ENCODE measurements around the gene EYS. TPM values are rescaled to one million over a fixed set of nuclear protein-coding genes. Genes with fewer than 3 reads are reported as not detected.

EYS gene
- total and polyA plus RNA-seq, 2 of the 8 experiments (the other 6 are each of a cell fraction or from before 2014, with no cell fraction given), result 0.05 to 0.13 TPM

- TF ChIP-seq, protein P1, sequence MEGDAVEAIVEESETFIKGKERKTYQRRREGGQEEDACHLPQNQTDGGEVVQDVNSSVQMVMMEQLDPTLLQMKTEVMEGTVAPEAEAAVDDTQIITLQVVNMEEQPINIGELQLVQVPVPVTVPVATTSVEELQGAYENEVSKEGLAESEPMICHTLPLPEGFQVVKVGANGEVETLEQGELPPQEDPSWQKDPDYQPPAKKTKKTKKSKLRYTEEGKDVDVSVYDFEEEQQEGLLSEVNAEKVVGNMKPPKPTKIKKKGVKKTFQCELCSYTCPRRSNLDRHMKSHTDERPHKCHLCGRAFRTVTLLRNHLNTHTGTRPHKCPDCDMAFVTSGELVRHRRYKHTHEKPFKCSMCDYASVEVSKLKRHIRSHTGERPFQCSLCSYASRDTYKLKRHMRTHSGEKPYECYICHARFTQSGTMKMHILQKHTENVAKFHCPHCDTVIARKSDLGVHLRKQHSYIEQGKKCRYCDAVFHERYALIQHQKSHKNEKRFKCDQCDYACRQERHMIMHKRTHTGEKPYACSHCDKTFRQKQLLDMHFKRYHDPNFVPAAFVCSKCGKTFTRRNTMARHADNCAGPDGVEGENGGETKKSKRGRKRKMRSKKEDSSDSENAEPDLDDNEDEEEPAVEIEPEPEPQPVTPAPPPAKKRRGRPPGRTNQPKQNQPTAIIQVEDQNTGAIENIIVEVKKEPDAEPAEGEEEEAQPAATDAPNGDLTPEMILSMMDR (IDR thresholded peaks at IDR 0.05; ENCODE audit: control extremely low read depth in 1 of 3, insufficient read depth in 1 of 3, low read depth in 1 of 3, low read length in 3 of 3), result no peak
- TF ChIP-seq EGR1 (IDR thresholded peaks at IDR 0.05; ENCODE audit: borderline replicate concordance, low read depth, low read length) (no peak), RFX5 (IDR thresholded peaks at IDR 0.05; ENCODE audit: borderline replicate concordance, low read depth, low read length) (no peak), SP2 (IDR thresholded peaks at IDR 0.05; ENCODE audit: low read length) (no peak), TAF7 (optimal IDR thresholded peaks at IDR 0.05; ENCODE audit: borderline replicate concordance, low read depth, low read length) (no peak), KDM1A (IDR thresholded peaks at IDR 0.05; ENCODE audit: borderline replicate concordance, low read length) (no peak)
Measured at GRCh38 chr6:65399355-65400084, 307.5 kb downstream of the EYS start (continued).

All from H1 (cell line).